Measurements from ENCODE around the gene PLCE1.

Gene PLCE1

DNA sequence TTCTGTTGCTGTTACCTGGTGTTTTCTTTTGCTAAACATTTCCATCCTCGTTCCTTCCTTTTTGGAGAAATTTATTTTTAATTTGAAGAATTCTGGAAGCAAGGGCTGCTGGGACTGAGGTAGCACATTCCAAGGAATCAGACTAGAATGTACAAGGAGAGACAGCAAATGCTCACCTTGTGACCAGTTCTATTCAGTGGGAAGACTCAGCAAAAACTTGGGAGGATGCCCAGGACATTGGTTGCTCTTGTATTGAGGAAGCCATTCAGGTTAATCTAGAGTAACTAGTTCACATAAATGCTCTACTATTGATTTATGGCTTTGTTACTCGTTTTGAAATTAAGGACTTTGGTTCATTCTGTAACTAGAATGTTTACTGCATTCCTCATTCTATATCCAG lies 11.3 kb downstream of the PLCE1 start:
- Histone ChIP-seq H3K9ac (ENCODE audit: low read length) (no peak overlapping the region), H3K4me1 (ENCODE audit: control insufficient read depth, insufficient read depth, low read length) (peaks cover 6% of the 10 kb centered on the region; the same call in 1 of the 2 replicates), H3K27me3 (ENCODE audit: control insufficient read depth, insufficient read depth, low read length) (peaks cover 16% of the 10 kb centered on the region; the same call in 1 of the 2 replicates), H3K27ac (ENCODE audit: low read depth, low read length) (no peak overlapping the region), H3K4me3 (ENCODE audit: low read depth, low read length) (no peak overlapping the region), H3K9me3 (ENCODE audit: control insufficient read depth, insufficient read depth, low read depth, low read length) (peaks cover 6% of the 10 kb centered on the region), H3K36me3 (ENCODE audit: control insufficient read depth, insufficient read depth, low read length) (no peaks in the 10 kb centered on the region)

DNA sequence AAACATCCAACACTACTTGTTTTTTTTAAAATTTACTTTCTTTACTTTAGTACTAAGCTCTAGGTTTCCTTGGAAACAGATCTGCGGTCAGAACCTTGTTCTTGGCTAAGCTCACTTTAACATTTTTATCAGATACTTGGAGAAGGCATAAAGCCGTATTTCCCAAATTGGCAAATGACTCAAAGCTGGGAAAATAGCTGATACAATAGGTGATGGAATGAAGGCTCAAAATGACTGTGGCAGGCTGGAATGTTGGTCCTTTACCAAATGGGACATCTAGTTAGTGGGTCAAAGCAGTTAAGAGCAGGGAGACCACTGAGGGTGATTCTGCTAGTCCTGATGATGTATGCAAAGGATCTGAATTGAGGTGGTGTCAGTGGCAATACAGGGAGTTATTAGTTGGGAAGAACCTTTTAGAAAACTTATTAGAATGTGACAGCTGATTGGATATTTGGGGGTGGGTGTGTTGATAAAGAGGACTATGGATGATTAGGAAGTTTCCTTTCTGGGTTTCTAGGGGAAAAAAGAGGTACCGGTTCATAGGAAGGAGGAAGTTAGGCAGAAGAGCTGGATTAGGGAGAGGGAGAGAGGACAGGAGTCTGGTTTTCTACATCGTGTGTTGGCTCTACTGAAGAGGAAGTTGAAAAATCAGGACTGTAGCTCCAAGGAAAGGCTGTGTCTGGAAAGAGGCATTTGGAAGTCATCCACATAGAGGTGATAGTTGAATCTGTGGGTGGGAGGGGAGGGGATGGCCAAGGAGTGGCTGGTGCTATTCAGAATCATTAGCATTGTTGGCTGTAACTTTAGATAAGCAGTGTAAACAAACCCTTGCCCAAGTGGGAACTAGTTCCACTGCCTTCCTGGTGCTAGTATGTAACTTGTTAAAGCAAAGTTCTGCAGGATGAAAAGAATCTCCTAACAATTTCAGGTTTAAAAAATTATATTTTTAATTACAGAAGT lies 13.1 kb downstream of the PLCE1 start:
- Histone ChIP-seq H3K4me1 (ENCODE audit: control insufficient read depth, insufficient read depth, low read length) (peaks cover 6% of the 10 kb centered on the region; the same call in 1 of the 2 replicates), H3K27me3 (ENCODE audit: control insufficient read depth, insufficient read depth, low read length) (peaks cover 13% of the 10 kb centered on the region; the same call in 1 of the 2 replicates), H3K4me3 (ENCODE audit: low read depth, low read length) (no peak overlapping the region), H3K9me3 (ENCODE audit: control insufficient read depth, insufficient read depth, low read depth, low read length) (peaks cover 8% of the 10 kb centered on the region), H3K36me3 (ENCODE audit: control insufficient read depth, insufficient read depth, low read length) (no peaks in the 10 kb centered on the region), H3K27ac (ENCODE audit: low read depth, low read length) (no peak overlapping the region), H3K9ac (ENCODE audit: low read length) (no peak overlapping the region)

DNA sequence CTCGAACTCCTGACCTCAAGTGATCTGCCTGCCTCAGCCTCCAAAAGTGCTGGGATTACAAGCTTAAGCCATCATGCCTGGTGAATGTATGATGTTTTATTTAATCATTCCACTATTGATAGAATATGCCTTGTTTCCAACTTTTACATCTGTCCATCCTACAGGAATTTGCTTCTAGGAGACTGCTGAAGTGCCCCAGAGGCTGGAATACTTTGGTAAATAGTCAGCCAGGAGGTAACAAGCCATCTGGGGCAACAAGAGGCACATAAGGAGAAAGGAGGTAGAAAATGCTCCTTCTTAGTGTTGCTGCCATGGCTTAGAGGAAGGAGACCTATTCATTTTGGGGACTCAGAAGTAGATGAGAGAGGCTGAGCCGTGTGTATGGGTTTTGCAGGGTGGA lies 14.8 kb downstream of the PLCE1 start:
- H3K36me3 ChIP-seq (ENCODE audit: control insufficient read depth, insufficient read depth, low read length) = no peaks in the 10 kb centered on the region
- peaks cover 17% of the 10 kb centered on the region; the same call in 1 of the 2 replicates for H3K27me3 ChIP-seq (ENCODE audit: control insufficient read depth, insufficient read depth, low read length)
- peaks cover 6% of the 10 kb centered on the region; the same call in 1 of the 2 replicates for H3K4me1 ChIP-seq (ENCODE audit: control insufficient read depth, insufficient read depth, low read length)
- no peak overlapping the region for H3K4me3 ChIP-seq (ENCODE audit: low read depth, low read length)
- H3K9me3 ChIP-seq (ENCODE audit: control insufficient read depth, insufficient read depth, low read depth, low read length) = peaks cover 8% of the 10 kb centered on the region
- no peak overlapping the region for H3K27ac ChIP-seq (ENCODE audit: low read depth, low read length)
- H3K9ac ChIP-seq (ENCODE audit: low read length) = no peak overlapping the region

DNA sequence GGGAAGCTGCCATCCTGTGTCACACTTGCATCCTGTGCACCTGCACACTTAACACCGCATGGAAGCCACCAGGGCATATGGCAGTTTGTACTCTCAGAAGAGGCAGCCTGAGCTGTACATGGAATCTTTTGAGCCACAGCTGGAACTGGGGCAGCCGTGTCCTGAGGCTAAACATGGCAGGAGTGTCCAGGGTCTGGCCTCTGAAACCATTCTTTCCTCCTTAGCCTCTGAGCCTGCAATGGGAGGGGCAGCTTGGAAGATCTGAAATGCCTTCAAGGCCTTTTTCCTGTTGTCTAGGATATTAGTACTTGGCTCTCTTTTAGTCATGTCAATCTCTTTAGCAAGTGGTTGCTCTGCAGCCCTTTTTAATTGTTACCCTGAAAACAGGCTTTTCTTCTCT lies 16.4 kb downstream of the PLCE1 start:
- H3K27ac ChIP-seq (ENCODE audit: low read depth, low read length) = no peak overlapping the region
- no peak overlapping the region for H3K9ac ChIP-seq (ENCODE audit: low read length)
- peaks cover 8% of the 10 kb centered on the region for H3K9me3 ChIP-seq (ENCODE audit: control insufficient read depth, insufficient read depth, low read depth, low read length)
- peaks cover 6% of the 10 kb centered on the region; the same call in 1 of the 2 replicates for H3K4me1 ChIP-seq (ENCODE audit: control insufficient read depth, insufficient read depth, low read length)
- H3K36me3 ChIP-seq (ENCODE audit: control insufficient read depth, insufficient read depth, low read length) = no peaks in the 10 kb centered on the region
- H3K27me3 ChIP-seq (ENCODE audit: control insufficient read depth, insufficient read depth, low read length) = peaks cover 10% of the 10 kb centered on the region; the same call in 1 of the 2 replicates
- no peak overlapping the region for H3K4me3 ChIP-seq (ENCODE audit: low read depth, low read length)

- Histone ChIP-seq H3K4me1 (ENCODE audit: control insufficient read depth, insufficient read depth, low read length) (peaks cover 6% of the 10 kb centered on the region; the same call in 1 of the 2 replicates), H3K9me3 (ENCODE audit: control insufficient read depth, insufficient read depth, low read depth, low read length) (peaks cover 8% of the 10 kb centered on the region), H3K9ac (ENCODE audit: low read length) (no peak overlapping the region), H3K4me3 (ENCODE audit: low read depth, low read length) (no peak overlapping the region), H3K27me3 (ENCODE audit: control insufficient read depth, insufficient read depth, low read length) (peaks cover 3% of the 10 kb centered on the region; the same call in 1 of the 2 replicates), H3K36me3 (ENCODE audit: control insufficient read depth, insufficient read depth, low read length) (no peaks in the 10 kb centered on the region), H3K27ac (ENCODE audit: low read depth, low read length) (no peak overlapping the region)
These were observed 17.2 kb downstream of the PLCE1 start for GRCh38 chr10:94010886-94011285.

DNA sequence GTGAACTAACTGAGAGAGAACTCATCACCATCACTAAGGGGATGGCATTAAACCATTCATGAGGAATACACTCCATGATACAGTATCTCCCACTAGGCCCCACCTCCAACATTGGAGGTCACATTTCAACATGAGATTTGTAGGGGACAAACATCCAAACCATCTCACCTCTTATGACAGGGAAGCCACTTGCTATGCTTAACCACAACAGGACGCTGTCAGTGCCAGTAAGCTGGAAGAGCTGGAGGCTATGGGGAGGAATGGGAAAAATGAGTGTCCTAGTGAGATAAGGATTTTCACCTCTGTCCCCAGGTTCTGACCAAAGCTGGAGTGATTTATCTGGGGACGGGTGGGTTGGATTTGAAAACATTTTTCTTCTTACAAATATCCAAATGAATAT lies 17.6 kb downstream of the PLCE1 start:
- Histone ChIP-seq H3K27me3 (ENCODE audit: control insufficient read depth, insufficient read depth, low read length) (peaks cover 3% of the 10 kb centered on the region; the same call in 1 of the 2 replicates), H3K27ac (ENCODE audit: low read depth, low read length) (no peak overlapping the region), H3K4me1 (ENCODE audit: control insufficient read depth, insufficient read depth, low read length) (peaks cover 6% of the 10 kb centered on the region; the same call in 1 of the 2 replicates), H3K4me3 (ENCODE audit: low read depth, low read length) (no peak overlapping the region), H3K9me3 (ENCODE audit: control insufficient read depth, insufficient read depth, low read depth, low read length) (peaks cover 8% of the 10 kb centered on the region), H3K9ac (ENCODE audit: low read length) (no peak overlapping the region), H3K36me3 (ENCODE audit: control insufficient read depth, insufficient read depth, low read length) (no peaks in the 10 kb centered on the region)

DNA sequence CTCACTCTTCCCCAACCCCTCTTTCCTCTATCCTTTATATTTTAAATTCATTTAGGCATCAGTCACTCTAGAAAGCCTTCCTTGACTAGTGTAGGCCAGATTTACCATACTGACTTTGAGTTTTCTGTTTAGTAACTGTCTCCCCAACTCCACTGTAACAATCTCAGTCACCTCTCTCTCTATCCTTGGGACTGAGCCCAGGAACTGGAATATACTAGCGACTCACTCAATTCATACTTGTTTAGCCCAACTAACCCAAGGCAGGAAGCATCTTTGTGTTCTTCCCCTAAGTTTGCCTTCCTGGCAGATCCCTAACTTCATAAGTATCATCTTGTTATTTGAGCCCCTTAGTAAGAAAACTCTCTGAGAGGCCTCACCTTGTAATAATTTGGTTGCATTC lies 19.1 kb downstream of the PLCE1 start:
- H3K9me3 ChIP-seq (ENCODE audit: control insufficient read depth, insufficient read depth, low read depth, low read length) = peaks cover 8% of the 10 kb centered on the region
- peaks cover 3% of the 10 kb centered on the region; the same call in 1 of the 2 replicates for H3K27me3 ChIP-seq (ENCODE audit: control insufficient read depth, insufficient read depth, low read length)
- no peak overlapping the region for H3K4me3 ChIP-seq (ENCODE audit: low read depth, low read length)
- H3K9ac ChIP-seq (ENCODE audit: low read length) = no peak overlapping the region
- H3K36me3 ChIP-seq (ENCODE audit: control insufficient read depth, insufficient read depth, low read length) = no peaks in the 10 kb centered on the region
- H3K4me1 ChIP-seq (ENCODE audit: control insufficient read depth, insufficient read depth, low read length) = peaks cover 9% of the 10 kb centered on the region
- no peak overlapping the region for H3K27ac ChIP-seq (ENCODE audit: low read depth, low read length)

- no peak overlapping the region for H3K4me3 ChIP-seq (ENCODE audit: low read depth, low read length)
- H3K4me1 ChIP-seq (ENCODE audit: control insufficient read depth, insufficient read depth, low read length) = peaks cover 9% of the 10 kb centered on the region
- H3K27me3 ChIP-seq (ENCODE audit: control insufficient read depth, insufficient read depth, low read length) = peaks cover 3% of the 10 kb centered on the region; the same call in 1 of the 2 replicates
- H3K36me3 ChIP-seq (ENCODE audit: control insufficient read depth, insufficient read depth, low read length) = no peaks in the 10 kb centered on the region
- no peak overlapping the region for H3K9ac ChIP-seq (ENCODE audit: low read length)
- no peak overlapping the region for H3K27ac ChIP-seq (ENCODE audit: low read depth, low read length)
- H3K9me3 ChIP-seq (ENCODE audit: control insufficient read depth, insufficient read depth, low read depth, low read length) = peaks cover 8% of the 10 kb centered on the region
These were observed 19.6 kb downstream of the PLCE1 start for GRCh38 chr10:94013331-94013760.

DNA sequence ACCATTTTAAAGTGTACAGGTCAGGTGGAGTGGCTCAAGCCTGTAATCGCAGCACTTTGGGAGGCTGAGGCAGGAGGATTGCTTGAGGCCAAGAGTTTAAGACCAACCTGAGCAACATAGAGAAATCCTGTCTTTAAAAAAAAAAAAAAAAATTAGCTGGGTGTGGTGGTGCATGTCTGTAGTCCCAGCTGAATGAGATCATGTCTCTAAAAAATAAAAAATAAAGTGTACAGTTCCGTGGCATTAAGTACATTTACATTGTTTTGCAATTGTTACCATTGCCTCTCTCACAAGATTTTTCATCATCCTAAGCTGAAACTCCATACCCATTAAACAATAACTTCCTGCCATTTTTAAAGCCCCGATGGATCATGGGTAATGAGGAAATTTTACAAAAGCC lies 20.6 kb downstream of the PLCE1 start:
- Histone ChIP-seq H3K9me3 (ENCODE audit: control insufficient read depth, insufficient read depth, low read depth, low read length) (peaks cover 8% of the 10 kb centered on the region), H3K4me1 (ENCODE audit: control insufficient read depth, insufficient read depth, low read length) (peaks cover 9% of the 10 kb centered on the region), H3K4me3 (ENCODE audit: low read depth, low read length) (no peak overlapping the region), H3K27me3 (ENCODE audit: control insufficient read depth, insufficient read depth, low read length) (peaks cover 3% of the 10 kb centered on the region; the same call in 1 of the 2 replicates), H3K27ac (ENCODE audit: low read depth, low read length) (no peak overlapping the region), H3K36me3 (ENCODE audit: control insufficient read depth, insufficient read depth, low read length) (no peaks in the 10 kb centered on the region), H3K9ac (ENCODE audit: low read length) (no peak overlapping the region)

DNA sequence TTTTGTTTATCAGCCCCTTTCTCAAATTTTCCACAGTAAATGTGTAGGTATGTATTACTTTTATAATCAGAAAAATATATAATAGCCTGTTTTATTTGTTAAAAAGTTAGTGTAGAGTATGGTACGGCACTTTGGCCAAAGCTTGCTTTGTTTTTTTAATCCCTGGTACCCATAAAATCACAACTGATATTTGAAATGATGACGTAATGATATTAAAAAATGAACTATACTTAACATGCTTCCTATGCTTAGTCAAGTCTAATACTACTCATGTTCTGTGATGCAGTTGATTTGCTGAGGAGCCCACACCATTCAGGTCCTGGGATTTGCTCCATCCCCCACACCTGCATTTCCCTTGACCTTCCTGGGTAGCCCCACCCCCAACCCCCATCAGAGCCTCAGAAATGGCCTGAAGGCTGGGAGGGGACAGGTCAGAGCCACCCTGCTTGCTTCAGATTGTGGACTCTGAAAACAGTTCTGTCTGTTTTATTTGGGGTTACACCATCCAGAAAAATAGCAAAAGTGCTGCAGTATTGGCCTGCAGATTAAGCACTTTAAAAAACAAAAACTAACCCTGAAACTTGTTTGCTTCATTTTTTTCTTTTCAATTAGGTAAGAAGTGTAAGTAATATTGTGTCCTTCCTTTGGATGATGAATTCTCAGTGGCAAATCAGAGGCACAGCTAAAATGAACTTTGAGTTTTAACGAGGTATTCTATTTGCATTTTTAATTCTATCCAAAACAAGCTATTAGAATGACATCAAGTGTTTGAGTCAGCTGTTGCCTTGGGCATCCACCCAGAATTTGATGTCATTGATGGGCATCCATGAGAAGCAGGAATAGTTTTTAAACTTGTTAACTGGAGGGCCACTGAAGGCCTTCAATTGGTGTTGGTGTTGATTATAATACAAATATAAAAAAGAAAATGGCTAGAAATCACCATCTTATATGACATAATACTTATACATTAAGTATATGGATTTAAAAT lies 23.3 kb downstream of the PLCE1 start:
- Histone ChIP-seq H3K9me3 (ENCODE audit: control insufficient read depth, insufficient read depth, low read depth, low read length) (no peaks in the 10 kb centered on the region), H3K9ac (ENCODE audit: low read length) (no peak overlapping the region), H3K36me3 (ENCODE audit: control insufficient read depth, insufficient read depth, low read length) (no peaks in the 10 kb centered on the region), H3K27me3 (ENCODE audit: control insufficient read depth, insufficient read depth, low read length) (peaks cover 3% of the 10 kb centered on the region; the same call in 1 of the 2 replicates), H3K27ac (ENCODE audit: low read depth, low read length) (no peak overlapping the region), H3K4me3 (ENCODE audit: low read depth, low read length) (no peak overlapping the region), H3K4me1 (ENCODE audit: control insufficient read depth, insufficient read depth, low read length) (peaks cover 9% of the 10 kb centered on the region)
